Measurements from ENCODE around the gene CREBL2.

DNA sequence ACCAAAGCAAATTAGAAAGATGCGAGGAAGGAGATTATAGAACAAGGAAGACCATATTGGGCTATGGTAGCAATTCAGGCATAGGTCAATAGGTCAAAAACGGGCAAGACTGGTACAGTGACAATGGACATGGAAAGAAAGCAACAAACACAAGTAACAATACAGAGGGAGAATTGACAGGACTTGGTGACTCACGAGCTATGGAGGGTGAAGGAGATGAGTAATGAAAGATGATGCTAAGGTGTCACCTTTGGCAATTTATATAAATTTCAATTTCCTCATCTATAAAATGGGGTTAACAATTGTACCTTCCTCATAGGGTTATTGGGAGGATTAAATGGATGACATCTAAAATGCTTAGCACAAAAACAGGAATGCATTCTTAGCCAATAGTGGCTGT is 33.9 kb upstream of the CREBL2 start:
- TF ChIP-seq, protein P1, sequence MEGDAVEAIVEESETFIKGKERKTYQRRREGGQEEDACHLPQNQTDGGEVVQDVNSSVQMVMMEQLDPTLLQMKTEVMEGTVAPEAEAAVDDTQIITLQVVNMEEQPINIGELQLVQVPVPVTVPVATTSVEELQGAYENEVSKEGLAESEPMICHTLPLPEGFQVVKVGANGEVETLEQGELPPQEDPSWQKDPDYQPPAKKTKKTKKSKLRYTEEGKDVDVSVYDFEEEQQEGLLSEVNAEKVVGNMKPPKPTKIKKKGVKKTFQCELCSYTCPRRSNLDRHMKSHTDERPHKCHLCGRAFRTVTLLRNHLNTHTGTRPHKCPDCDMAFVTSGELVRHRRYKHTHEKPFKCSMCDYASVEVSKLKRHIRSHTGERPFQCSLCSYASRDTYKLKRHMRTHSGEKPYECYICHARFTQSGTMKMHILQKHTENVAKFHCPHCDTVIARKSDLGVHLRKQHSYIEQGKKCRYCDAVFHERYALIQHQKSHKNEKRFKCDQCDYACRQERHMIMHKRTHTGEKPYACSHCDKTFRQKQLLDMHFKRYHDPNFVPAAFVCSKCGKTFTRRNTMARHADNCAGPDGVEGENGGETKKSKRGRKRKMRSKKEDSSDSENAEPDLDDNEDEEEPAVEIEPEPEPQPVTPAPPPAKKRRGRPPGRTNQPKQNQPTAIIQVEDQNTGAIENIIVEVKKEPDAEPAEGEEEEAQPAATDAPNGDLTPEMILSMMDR (IDR thresholded peaks at IDR 0.05), result no peak
- no peak for TF ChIP-seq POLR2AphosphoS5 (IDR thresholded peaks at IDR 0.05)
- TF ChIP-seq EP300 (IDR thresholded peaks at IDR 0.05; ENCODE audit: low read depth), result no peak
- TF ChIP-seq POLR2A (IDR thresholded peaks at IDR 0.05), result no peak

Data from transverse colon (tissue), 4 donors.